HG02642 (cell line): ENCODE data around the gene RSL1D1.
A peak's percentile ranks its signal among the peaks of the same experiment; 100 is the strongest.
"Not testable (repeated sequence)": the region's sequence is repeated elsewhere in the genome, so short reads cannot be mapped to it uniquely, and the experiment has no call there.

Source experiments
- ATAC-seq: cut with Tn5 transposase; IDR thresholded peaks from one replicate; pipeline ENCODE4 v1.9.1; 2021; ENCODE audit warnings: mild to moderate bottlenecking; ENCODE audit not compliant: unreplicated experiment, poor library complexity

RSL1D1 gene

DNA sequence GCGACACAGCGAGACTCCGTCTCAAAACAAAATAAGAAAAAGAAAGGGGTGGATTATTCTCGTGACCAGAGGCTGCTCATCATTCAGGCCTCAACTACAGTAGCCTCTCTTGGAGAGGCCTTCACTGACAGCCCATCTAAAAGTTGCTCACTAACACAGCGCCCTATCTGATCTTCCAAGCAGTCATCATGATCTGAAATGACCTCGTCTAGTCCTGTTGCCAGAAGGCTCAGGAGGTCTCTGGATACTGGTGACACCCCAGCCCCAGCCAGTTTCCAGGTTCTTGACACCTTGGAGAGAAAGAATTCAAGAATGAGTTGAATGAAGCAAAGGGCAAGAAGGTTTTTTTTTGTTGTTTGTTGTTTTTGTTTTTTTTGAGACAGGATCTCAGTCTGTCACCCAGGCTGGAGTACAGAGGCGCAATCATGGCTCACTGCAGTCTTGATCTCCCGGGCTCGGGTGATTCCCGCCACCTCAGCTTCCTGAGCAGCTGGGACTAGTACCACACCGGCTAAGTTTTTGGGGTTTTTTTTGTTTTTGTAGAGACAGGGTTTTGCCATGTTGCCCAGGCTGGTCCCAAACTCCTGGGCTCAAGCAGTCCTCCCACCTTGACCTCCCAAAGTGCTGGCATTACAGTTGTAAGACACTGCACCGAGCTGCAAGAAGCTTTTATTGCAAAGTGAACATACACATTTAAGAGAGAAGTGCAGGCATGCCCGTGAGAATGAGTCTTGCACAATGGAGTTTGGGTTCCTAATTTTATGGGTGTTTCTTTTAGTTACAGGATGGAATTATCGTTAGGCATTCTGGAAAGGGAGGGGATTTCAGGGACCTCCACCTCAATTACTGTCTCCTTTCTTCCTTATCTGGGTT is 51.6 kb downstream of the RSL1D1 start:
- ATAC-seq = no peak

- no peak for ATAC-seq
Measured at GRCh38 chr16:11799017-11799381, 52.3 kb downstream of the RSL1D1 start.

DNA sequence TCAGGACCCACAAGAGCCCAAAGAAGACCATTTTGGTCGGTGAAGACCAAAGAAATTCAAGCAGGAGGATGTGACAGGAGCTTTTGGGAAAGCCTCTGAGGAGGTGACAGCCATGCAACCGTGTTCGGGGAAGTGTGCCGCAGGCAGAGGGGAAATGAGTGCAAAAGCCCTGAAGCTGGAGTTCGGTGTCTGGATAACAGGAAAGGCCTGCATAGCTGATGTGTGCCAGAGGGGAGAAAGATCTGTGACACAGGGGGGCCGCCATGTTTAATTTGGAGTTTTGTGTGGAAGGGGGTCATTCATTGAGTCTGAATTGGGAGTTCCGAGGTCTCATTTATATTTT is 53.4 kb downstream of the RSL1D1 start:
- ATAC-seq = no peak

GRCh38 chr16:11797166-11797956 is 54.0 kb downstream of the RSL1D1 start, which contains the start of gene ZC3H7A:
TSS of gene ZC3H7A (minus strand) at chr16:11797258. CDS start at chr16:11782354, 14,904 bp downstream.
- peak; percentile 94 for ATAC-seq

DNA sequence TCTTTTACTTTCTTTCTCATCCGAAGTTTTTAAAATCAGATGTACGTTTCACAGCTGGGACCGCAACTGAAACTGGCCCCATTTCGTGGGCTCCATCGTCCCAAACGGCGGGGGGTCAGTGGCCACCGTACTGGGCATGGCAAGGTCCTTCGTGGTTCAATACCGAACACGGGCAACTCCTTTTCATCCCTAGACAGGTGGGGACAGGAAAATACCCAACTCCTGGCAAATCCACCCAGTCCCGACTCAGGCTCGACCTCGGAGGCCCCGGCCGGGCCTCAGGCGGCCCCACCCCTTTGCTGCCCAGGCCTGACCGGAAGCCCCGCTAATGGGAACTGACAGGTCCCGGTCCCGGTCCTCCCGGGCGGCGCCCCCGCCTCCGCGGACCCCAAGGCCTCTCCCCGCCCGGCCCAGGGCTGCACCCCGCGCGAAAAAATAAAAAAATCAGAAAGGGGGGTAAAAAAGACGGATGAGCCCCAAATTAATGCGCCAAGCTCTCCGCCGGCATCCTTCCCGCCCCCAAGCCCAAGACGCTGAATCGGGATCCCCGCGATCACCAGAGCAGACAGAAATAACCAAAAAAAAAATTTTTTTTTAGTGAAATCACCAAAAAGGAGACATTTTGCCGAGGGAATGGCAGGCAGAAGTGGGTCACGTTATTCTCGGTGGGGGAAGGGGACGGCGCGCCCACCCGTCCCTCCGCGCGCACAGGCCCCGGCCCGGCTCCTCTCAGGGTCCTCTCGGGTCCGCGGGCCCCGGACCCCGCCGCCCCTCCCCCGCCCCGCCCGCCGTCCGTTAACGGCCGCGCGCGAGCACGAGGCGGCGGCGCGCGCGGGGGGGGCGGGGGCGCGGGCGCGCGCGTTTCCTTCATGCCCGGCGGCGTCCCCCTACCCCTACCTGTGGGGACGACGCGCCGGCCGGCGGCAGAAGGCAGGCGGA is 54.8 kb downstream of the RSL1D1 start:
- ATAC-seq = no peak

DNA sequence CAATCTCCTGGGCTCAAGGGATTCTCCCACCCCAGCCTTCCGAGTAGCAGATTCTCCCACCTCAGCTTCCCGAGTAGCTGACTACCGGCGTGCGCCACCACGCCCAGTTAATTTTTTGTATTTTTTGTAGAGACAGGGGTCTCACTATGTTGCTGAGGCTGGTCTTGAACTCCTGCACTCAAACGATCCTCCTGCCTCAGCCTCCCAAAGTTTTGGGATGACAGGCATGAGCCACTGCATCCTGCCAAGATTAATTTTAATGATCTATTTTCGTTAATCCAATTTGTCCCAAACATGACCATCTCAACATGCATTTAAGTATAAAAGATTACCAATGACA is 55.5 kb downstream of the RSL1D1 start:
- no peak for ATAC-seq

DNA sequence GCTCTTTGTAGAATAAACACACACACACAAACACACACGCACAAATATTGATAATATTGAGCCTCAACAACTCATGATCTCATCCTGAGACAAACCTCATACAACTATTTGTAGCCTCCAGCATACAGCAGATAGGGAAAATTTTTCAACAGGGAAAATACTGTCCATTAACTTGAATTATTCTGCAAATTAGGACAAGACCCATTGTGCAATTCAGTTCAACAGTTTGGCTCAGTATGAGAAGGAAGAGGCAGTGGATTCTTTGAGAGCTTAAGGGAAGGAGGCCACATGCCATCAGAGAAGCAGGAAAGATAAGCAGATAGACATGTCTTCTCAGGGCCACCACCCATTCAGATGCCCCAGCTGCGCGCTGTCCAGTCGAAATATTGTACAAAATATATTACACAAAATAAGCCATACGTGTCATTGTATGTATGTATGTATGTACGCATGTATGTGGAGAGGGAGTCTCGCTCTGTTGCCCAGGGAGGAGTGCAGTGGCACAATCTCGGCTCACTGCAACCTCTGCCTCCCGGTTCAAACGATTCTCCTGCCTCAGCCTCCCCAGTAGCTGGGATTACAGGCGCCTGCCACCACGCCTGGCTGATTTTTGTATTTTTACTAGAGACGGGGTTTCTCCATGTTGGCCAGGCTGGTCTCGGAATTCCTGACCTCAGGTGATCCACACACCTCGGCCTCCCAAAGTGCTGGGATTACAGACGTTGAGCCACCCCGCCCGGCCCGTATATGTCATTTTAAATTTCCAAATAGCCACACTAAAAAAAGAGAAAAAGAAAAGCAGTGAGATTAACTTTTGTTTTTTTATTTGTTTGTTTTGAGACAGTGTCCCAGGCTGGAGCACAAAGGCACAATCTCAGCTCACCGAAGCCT is 56.1 kb downstream of the RSL1D1 start:
- ATAC-seq = no peak

DNA sequence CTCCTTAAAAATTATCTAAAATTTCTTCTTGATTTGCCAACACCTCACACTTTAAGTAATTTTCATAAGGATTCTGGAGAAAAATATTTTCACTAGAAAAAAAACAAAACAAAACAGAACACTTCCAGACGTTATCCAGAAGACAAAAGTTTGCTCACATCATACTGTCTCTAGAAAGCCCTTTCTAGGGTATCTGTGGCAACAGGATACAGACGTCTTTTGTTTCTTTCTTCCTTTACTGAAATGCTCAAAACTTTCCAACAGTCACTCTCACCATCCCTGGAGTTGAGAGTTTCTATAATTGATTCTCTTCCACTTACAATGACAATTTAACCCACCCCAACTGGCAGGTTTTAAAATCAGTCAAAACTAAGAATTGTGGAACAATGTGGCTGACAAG is 56.9 kb downstream of the RSL1D1 start:
- ATAC-seq = no peak

DNA sequence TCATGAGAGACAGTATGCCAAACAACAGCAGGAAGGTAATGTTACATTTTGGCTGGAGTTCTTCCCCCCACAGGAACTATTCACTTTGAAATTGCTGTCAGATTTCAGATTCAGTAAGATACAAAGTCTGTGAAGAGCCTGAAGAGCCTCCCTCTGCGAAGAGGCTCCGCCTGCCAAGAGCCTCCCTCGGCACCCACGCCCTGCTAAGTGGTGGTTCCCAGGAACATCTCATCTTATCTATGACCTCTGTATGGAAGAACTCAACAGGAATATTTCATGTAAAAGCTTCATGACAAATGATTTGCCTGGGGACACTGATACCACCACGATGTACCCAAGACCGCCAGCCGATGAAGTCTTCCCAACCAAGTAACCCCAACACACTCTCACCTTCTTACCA is 57.5 kb downstream of the RSL1D1 start:
- ATAC-seq = no peak

- no peak for ATAC-seq
Measured at GRCh38 chr16:11792410-11793241, 58.7 kb downstream of the RSL1D1 start.

DNA sequence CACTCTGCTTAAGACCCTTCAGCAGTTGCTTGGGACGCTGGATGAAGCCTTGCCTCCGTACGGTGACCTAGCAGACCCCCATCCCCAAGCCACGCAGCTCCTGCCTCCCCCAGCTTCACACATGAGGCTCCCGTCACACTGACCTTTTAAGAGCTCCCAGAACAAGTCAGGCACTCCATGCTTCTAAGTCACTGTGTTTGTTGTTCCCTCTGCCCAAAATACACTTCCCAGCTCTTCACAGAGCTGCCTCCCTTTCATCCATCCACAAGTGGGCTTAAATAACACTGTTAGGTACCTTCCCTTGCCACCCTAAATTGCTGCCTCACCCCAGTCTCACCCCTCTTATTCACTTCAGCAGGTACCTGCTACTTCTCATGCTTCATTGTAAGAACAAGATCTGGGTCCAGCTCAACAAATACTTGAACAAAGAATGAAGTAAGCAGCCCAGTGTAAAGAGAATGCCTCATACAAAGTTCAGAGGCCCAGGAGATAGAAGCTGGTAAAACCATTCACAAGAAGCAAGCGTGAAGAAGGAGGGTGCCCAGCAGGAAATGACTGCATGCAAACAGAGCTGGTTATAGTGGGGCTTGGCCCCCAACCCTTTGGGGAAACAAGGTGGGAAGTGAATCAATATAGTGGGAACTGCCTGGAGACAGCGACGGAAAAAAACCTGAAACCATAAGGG is 60.1 kb downstream of the RSL1D1 start:
- ATAC-seq = no peak

GRCh38 chr16:11788914-11789313 is 62.4 kb downstream of the RSL1D1 start:
- no peak for ATAC-seq

- not testable (repeated sequence) for ATAC-seq
Measured at GRCh38 chr16:11784980-11785599, 66.3 kb downstream of the RSL1D1 start.

- ATAC-seq = not testable (repeated sequence)
Measured at GRCh38 chr16:11784381-11784780, 67.0 kb downstream of the RSL1D1 start.

- ATAC-seq = no peak
Measured at GRCh38 chr16:11784038-11784369, 67.3 kb downstream of the RSL1D1 start.
